Osteocyte (in vitro differentiated cells): ENCODE measurements around the gene VWC2L. TPM values are rescaled to one million over a fixed set of nuclear protein-coding genes. Genes with fewer than 3 reads are reported as not detected.

Experiments used
- DNase-seq: peaks from one replicate; pipeline ENCODE4 v3.0.0; 2021; ENCODE audit warnings: mixed read lengths; ENCODE audit not compliant: unreplicated experiment; ENCODE audit errors: extremely low spot score
- H3K27ac Mint-ChIP-seq: one replicate; pipeline ENCODE4 v1.8.0; 2021; ENCODE audit warnings: mild to moderate bottlenecking, mixed read lengths; ENCODE audit not compliant: unreplicated experiment
- H3K27me3 Mint-ChIP-seq: one replicate; pipeline ENCODE4 v1.8.0; 2021; ENCODE audit warnings: mixed read lengths; ENCODE audit not compliant: unreplicated experiment
- H3K36me3 Mint-ChIP-seq: one replicate; pipeline ENCODE4 v1.8.0; 2021; ENCODE audit warnings: mixed read lengths; ENCODE audit not compliant: unreplicated experiment
- H3K4me1 Mint-ChIP-seq: one replicate; pipeline ENCODE4 v1.8.0; 2021; ENCODE audit warnings: mixed read lengths; ENCODE audit not compliant: unreplicated experiment
- H3K4me3 Mint-ChIP-seq: one replicate; pipeline ENCODE4 v1.8.0; 2021; ENCODE audit warnings: mild to moderate bottlenecking, moderate library complexity, mixed read lengths; ENCODE audit not compliant: unreplicated experiment
- H3K9me3 Mint-ChIP-seq: one replicate; pipeline ENCODE4 v1.8.0; 2021; ENCODE audit warnings: mixed read lengths; ENCODE audit not compliant: unreplicated experiment
- CTCF ChIP-seq: fragments of 200-600 bp; sonication (generic); IDR thresholded peaks from 2 replicates; pipeline ENCODE4 v1.5.0; 2021; ENCODE audit warnings: antibody characterized with exemption, mild to moderate bottlenecking, moderate library complexity
- long read RNA-seq: library from polyadenylated mRNA; unstranded; transcript quantifications from one replicate; pipeline ENCODE4 v2.0.0, GENCODE V29; 2021
- total RNA-seq: library from RNA; stranded (reverse); gene quantifications from 2 replicates; pipeline ENCODE4 v1.2.1, GENCODE V29; 2021

The VWC2L gene
- not detected in 2 replicates for total RNA-seq
- long read RNA-seq = 0 reads

GRCh38 chr2:214410918-214411554, at the start of gene VWC2L:
VWC2L (plus strand) TSS chr2:214411054; CDS start chr2:214414194, 3,140 bp downstream.
- Mint-ChIP-seq H3K4me3 (no peak within 1 kb of the TSS), H3K27me3 (peaks cover 26% of the 10 kb centered on the region), H3K27ac (no peak within 1 kb of the TSS), H3K9me3 (no peaks in the 10 kb centered on the region), H3K4me1 (peaks cover 6% of the 10 kb centered on the region), H3K36me3 (no peaks in the 10 kb centered on the region)
- peak; percentile 92 for DNase-seq
- no peak for TF ChIP-seq CTCF

- no peak for TF ChIP-seq CTCF
- no peak overlapping the region for H3K4me3 Mint-ChIP-seq
- H3K27ac Mint-ChIP-seq = no peak overlapping the region
Observed at GRCh38 chr2:214361116-214361515, 49.7 kb upstream of the VWC2L start.

DNA sequence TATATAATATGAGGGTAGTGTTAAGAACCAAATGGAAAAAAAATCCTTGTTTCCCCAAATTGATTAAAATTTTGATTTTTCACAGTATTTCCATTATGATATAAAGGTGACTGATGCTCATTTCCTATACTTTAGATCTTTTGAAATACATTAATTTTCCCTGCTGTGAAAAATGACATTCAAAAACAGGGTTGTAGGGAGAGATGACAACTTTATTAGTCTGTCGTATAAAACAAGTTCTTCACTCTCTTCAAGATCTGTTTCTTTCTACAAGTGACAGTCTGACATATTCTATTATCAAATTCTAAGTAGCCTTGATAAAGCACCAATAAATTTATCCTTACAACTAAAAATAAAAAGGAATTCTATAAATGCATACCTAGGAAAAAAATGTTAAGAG, 45.3 kb upstream of the VWC2L start:
- no peaks in the 10 kb centered on the region for H3K36me3 Mint-ChIP-seq
- H3K4me1 Mint-ChIP-seq = peaks cover 2% of the 10 kb centered on the region
- H3K27ac Mint-ChIP-seq = no peak overlapping the region
- no peaks in the 10 kb centered on the region for H3K9me3 Mint-ChIP-seq
- H3K4me3 Mint-ChIP-seq = no peak overlapping the region
- no peak for DNase-seq
- no peak for TF ChIP-seq CTCF
- H3K27me3 Mint-ChIP-seq = peaks cover 4% of the 10 kb centered on the region

More at GRCh38 chr2:214361116-214361515, 49.7 kb upstream of the VWC2L start:
- Mint-ChIP-seq H3K36me3 (no peaks in the 10 kb centered on the region), H3K4me1 (no peaks in the 10 kb centered on the region), H3K9me3 (peaks cover 15% of the 10 kb centered on the region), H3K27me3 (peaks cover 4% of the 10 kb centered on the region)
- DNase-seq = no peak

GRCh38 chr2:214367171-214367570, 43.7 kb upstream of the VWC2L start:
- no peak for TF ChIP-seq CTCF
- peaks cover 4% of the 10 kb centered on the region for H3K27me3 Mint-ChIP-seq

GRCh38 chr2:214376618-214377285, 34.1 kb upstream of the VWC2L start:
- Mint-ChIP-seq H3K27ac (no peak overlapping the region), H3K36me3 (no peaks in the 10 kb centered on the region), H3K27me3 (no peaks in the 10 kb centered on the region), H3K4me1 (peaks cover 36% of the 10 kb centered on the region), H3K9me3 (no peaks in the 10 kb centered on the region), H3K4me3 (no peak overlapping the region)
- no peak for TF ChIP-seq CTCF
- DNase-seq = no peak

More at GRCh38 chr2:214367171-214367570, 43.7 kb upstream of the VWC2L start:
- Mint-ChIP-seq H3K36me3 (no peaks in the 10 kb centered on the region), H3K4me3 (no peak overlapping the region), H3K9me3 (no peaks in the 10 kb centered on the region), H3K4me1 (peaks cover 2% of the 10 kb centered on the region), H3K27ac (no peak overlapping the region)
- no peak for DNase-seq
